ENCODE measurements around the gene KIF26B.

- TF ChIP-seq CTCF (IDR thresholded peaks at IDR 0.05) (no peak), POLR2AphosphoS5 (IDR thresholded peaks at IDR 0.05) (no peak)
Measured at GRCh38 chr1:245556057-245556456, 401.3 kb downstream of the KIF26B start.

Measured in suprapubic skin (tissue), 3 donors.